Measurements from ENCODE around the gene FGF18.

GRCh38 chr5:171444582-171444981, 25.1 kb downstream of the FGF18 start:
- TF ChIP-seq PKNOX1 (IDR thresholded peaks at IDR 0.05) (no peak), SP1 (IDR thresholded peaks at IDR 0.05) (no peak), FOXK2 (IDR thresholded peaks at IDR 0.05) (no peak), FOXM1 (IDR thresholded peaks at IDR 0.05; ENCODE audit: borderline replicate concordance) (no peak), BHLHE40 (IDR thresholded peaks at IDR 0.05; ENCODE audit: borderline replicate concordance) (no peak), ARNT (IDR thresholded peaks at IDR 0.05) (no peak), TARDBP (IDR thresholded peaks at IDR 0.05) (no peak), FOXA1 (IDR thresholded peaks at IDR 0.05) (no peak), ZNF384 (IDR thresholded peaks at IDR 0.05) (no peak), HDGF (IDR thresholded peaks at IDR 0.05; ENCODE audit: borderline replicate concordance) (no peak), ELF4 (IDR thresholded peaks at IDR 0.05) (no peak)
